Type B pancreatic cell (in vitro differentiated cells): ENCODE results near the gene MTX1. TPM values are rescaled to one million over a fixed set of nuclear protein-coding genes. Genes with fewer than 3 reads are reported as not detected.
A peak's percentile ranks its signal among the peaks of the same experiment; 100 is the strongest.

Experiments used
- DNase-seq: peaks from one replicate; pipeline ENCODE4 v3.0.0; 2021; ENCODE audit warnings: mixed read lengths; ENCODE audit not compliant: unreplicated experiment; ENCODE audit errors: extremely low spot score
- H3K27ac Mint-ChIP-seq: 2 replicates; pipeline ENCODE4 v1.8.0; 2021; ENCODE audit warnings: mild to moderate bottlenecking, mixed read lengths
- H3K27me3 Mint-ChIP-seq: 2 replicates; pipeline ENCODE4 v1.8.0; 2021; ENCODE audit warnings: mixed read lengths
- H3K36me3 Mint-ChIP-seq: 2 replicates; pipeline ENCODE4 v1.8.0; 2021; ENCODE audit warnings: mixed read lengths
- H3K4me1 Mint-ChIP-seq: one replicate; pipeline ENCODE4 v1.8.0; 2021; ENCODE audit warnings: mixed read lengths; ENCODE audit not compliant: unreplicated experiment
- H3K4me3 Mint-ChIP-seq: 2 replicates; pipeline ENCODE4 v1.8.0; 2021; ENCODE audit warnings: mild to moderate bottlenecking, mixed read lengths
- H3K9me3 Mint-ChIP-seq: 2 replicates; pipeline ENCODE4 v1.8.0; 2021; ENCODE audit warnings: mixed read lengths
- CTCF ChIP-seq: fragments of 200-600 bp; sonication (generic); conservative IDR thresholded peaks from 2 replicates; pipeline ENCODE4 v1.5.0; 2021; ENCODE audit warnings: antibody characterized with exemption, mild to moderate bottlenecking
- total RNA-seq: library from RNA; stranded (reverse); gene quantifications from 2 replicates; pipeline ENCODE4 v1.2.1, GENCODE V29; 2021; ENCODE audit warnings: low replicate concordance

Gene MTX1
- total RNA-seq, 1 donor from 2014 or later: 34.0 TPM

- H3K4me1 Mint-ChIP-seq: peaks cover 7% of the 10 kb centered on the region
- H3K36me3 Mint-ChIP-seq: peaks cover 5% of the 10 kb centered on the region
- H3K27ac Mint-ChIP-seq: peak overlapping the region; percentile 74
Measured at GRCh38 chr1:155236451-155236850, 28.0 kb downstream of the MTX1 start.

GRCh38 chr1:155241069-155241679 is 32.7 kb downstream of the MTX1 start:
- Mint-ChIP-seq H3K4me1 (peaks cover 23% of the 10 kb centered on the region), H3K9me3 (no peaks in the 10 kb centered on the region), H3K4me3 (peak overlapping the region; percentile 84), H3K36me3 (peaks cover 10% of the 10 kb centered on the region), H3K27me3 (peaks cover 4% of the 10 kb centered on the region), H3K27ac (peak overlapping the region; percentile 91)
- no peak for TF ChIP-seq CTCF
- DNase-seq: no peak

More at GRCh38 chr1:155236451-155236850, 28.0 kb downstream of the MTX1 start:
- H3K9me3 Mint-ChIP-seq: no peaks in the 10 kb centered on the region
- no peaks in the 10 kb centered on the region for H3K27me3 Mint-ChIP-seq
- H3K4me3 Mint-ChIP-seq: peak overlapping the region; percentile 54
- TF ChIP-seq CTCF: no peak
- DNase-seq: no peak

- Mint-ChIP-seq H3K27me3 (peaks cover 4% of the 10 kb centered on the region), H3K4me3 (peak overlapping the region; percentile 84), H3K27ac (peak overlapping the region; percentile 91), H3K9me3 (no peaks in the 10 kb centered on the region), H3K36me3 (peaks cover 13% of the 10 kb centered on the region), H3K4me1 (peaks cover 23% of the 10 kb centered on the region)
- no peak for DNase-seq
- TF ChIP-seq CTCF: no peak
Measured at GRCh38 chr1:155241841-155242264, 33.4 kb downstream of the MTX1 start.

DNA sequence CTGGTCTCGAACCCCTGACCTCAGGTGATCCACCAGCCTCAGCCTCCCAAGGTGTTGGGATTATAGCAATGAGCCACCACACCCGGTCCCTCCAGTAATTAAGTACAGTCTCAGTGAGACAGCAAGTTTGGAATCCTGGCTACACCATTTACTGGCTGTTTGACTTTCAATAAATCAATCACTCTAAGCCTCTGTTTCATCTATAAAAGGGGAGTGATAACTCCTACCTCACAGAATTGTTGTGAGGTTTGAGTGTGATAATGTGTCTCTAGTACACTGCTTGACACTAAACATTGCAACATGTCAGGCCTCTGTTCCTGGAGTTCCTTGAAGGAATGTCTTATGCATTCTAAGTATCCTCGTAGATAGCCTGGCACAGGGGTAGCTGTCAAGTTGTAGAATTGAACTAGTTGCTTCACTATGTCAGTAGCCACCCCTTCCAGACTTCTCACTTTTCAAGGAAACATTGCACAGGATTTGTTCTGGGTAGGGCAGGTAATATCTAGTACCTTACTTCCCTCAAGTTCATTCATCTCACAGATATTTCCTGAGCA is 34.4 kb downstream of the MTX1 start:
- Mint-ChIP-seq H3K9me3 (no peaks in the 10 kb centered on the region), H3K36me3 (peaks cover 13% of the 10 kb centered on the region), H3K27ac (peak overlapping the region; percentile 88), H3K27me3 (peaks cover 4% of the 10 kb centered on the region), H3K4me1 (peaks cover 23% of the 10 kb centered on the region), H3K4me3 (peak overlapping the region; percentile 88)
- no peak for DNase-seq
- no peak for TF ChIP-seq CTCF

- Mint-ChIP-seq H3K4me3 (peak overlapping the region; percentile 88), H3K27me3 (peaks cover 4% of the 10 kb centered on the region), H3K36me3 (peaks cover 13% of the 10 kb centered on the region), H3K9me3 (no peaks in the 10 kb centered on the region), H3K4me1 (peaks cover 23% of the 10 kb centered on the region), H3K27ac (peak overlapping the region; percentile 95)
- peak; percentile 96 for DNase-seq
- peak; percentile 65 for TF ChIP-seq CTCF
Measured at GRCh38 chr1:155244368-155245162, 36.1 kb downstream of the MTX1 start.
